Prostate gland (tissue), 2 donors: ENCODE results near the gene THSD4. TPM values are rescaled to one million over a fixed set of nuclear protein-coding genes. Genes with fewer than 3 reads are reported as not detected.
A peak's percentile ranks its signal among the peaks of the same experiment; 100 is the strongest.

Source experiments
- DNase-seq: peaks from one replicate; pipeline ENCODE4 v3.0.0-alpha.2; 2019; ENCODE audit warnings: low spot score
- H3K27ac ChIP-seq, 2 donors: fragments of 200-600 bp; sonication (generic); 2 replicates each; pipeline ENCODE4 v1.5.1; 2017 to 2019
- H3K27me3 ChIP-seq: fragments of 200-600 bp; sonication (generic); replicated peaks from 2 replicates; pipeline ENCODE4 v1.5.1; 2019; ENCODE audit not compliant: insufficient read depth
- H3K36me3 ChIP-seq, 2 donors: fragments of 200-600 bp; sonication (generic); 1 replicate in 1 of 2; 2 replicates in 1 of 2; pipeline versions ENCODE4 v1.5.1 to v1.8.1; 2017 to 2019
- H3K4me1 ChIP-seq: fragments of 200-600 bp; sonication (generic); replicated peaks from 2 replicates; pipeline ENCODE4 v1.5.1; 2019
- H3K4me3 ChIP-seq, 2 donors: fragments of 200-600 bp; sonication (generic); 2 replicates each; pipeline ENCODE4 v1.5.1; 2017 to 2019
- H3K9me3 ChIP-seq: fragments of 200-600 bp; sonication (generic); 2 replicates; pipeline ENCODE4 v1.5.1; 2017
- CTCF ChIP-seq, 4 experiments: fragments of 200-600 bp in 2 of 4; fragments of 450-650 bp in 2 of 4; sonication (generic) in 2 of 4; IDR thresholded peaks; 1 replicate in 3 of 4; 2 replicates in 1 of 4; pipeline ENCODE4 v1.5.1; 2016 to 2019; ENCODE audit warnings: antibody characterized with exemption in 4 of 4, mild to moderate bottlenecking in 2 of 4, moderate library complexity in 2 of 4
- POLR2A ChIP-seq: fragments of 450-650 bp; IDR thresholded peaks from one replicate; pipeline ENCODE4 v1.6.1; 2016; ENCODE audit warnings: antibody characterized with exemption, mild to moderate bottlenecking
- POLR2AphosphoS5 ChIP-seq: sonication (generic); formaldehyde crosslinking; IDR thresholded peaks from one replicate; pipeline ENCODE4 v1.6.1; 2017; ENCODE audit warnings: antibody characterized with exemption
- WGBS: methylation state at CpG from one replicate; pipeline ENCODE4 v1.1.5; 2018; 5-methylcytosine and 5-hydroxymethylcytosine counted together
- intact Hi-C: fragments of 100-400 bp; cut with DNase I; formaldehyde crosslinking; loops from one replicate; pipeline ENCODE4 v1.14.2; 2022
- total RNA-seq, 2 donors: library from RNA; depleted of rRNA; stranded (reverse); fragments of >200 nt; gene quantifications; one replicate each; pipeline ENCODE4 v1.1.0, GENCODE V29; 2016

THSD4 gene
- total RNA-seq, 2 donors from 2014 or later = 84.1 to 223 TPM

DNA sequence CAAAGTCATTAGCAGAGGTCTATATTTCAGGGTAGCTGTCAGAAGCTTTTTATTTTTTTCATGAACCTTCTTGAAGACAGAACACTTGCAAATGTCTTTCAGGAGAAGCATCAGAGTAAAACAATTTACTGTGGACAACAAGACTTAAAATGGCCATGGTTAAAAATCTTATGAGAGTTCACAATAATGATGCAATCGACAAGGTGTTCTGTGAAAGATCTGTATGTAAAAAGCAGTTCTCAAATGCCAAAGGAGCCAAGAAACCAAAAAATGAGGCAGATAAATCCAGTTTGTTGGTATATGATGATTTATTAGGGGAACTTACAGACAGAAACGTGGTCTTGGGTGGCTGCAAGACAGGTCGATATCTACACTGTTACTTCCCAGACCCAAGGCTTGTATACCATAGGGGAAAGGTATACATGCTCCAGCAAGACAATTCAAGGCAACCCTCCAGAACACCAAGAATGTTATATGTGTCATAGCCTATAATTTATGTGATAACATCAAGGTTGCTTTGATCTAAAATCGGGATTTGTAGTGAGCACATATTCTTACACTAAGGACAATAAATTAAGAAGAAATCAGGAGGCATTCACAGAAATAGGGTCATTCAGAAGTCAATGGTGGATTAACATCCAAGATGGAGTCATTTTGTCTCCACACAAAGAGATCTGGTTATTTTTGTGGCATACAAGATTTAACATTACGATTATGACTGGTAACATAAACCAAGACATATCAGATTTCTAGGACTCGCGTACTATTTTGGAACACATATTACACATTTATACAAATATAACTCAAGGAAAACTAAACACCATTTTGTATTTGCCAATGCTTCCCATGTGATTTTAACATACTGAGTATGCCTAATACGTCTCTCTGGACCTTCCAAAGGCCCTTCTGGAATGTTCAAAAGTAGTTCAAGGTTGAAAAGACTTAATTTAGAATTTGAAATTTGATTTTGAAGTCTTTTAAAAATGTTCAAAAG lies 316.4 kb downstream of the THSD4 start:
- no peak for DNase-seq
- 28% methylated on average over 8 of the region's 8 CpGs for WGBS
- Histone ChIP-seq H3K4me1 (peaks cover 4% of the 10 kb centered on the region), H3K27me3 (no peaks in the 10 kb centered on the region), H3K27ac (peak overlapping the region in 1 of 2 donors; percentile 19), H3K9me3 (no peaks in the 10 kb centered on the region), H3K4me3 (no peak overlapping the region), H3K36me3 (no peaks in the 10 kb centered on the region)
- TF ChIP-seq POLR2A (no peak), POLR2AphosphoS5 (no peak), CTCF (IDR thresholded peaks at IDR 0.05) (no peak)
- intact Hi-C loops = no loop called here

GRCh38 chr15:71433402-71433801 lies 318.1 kb downstream of the THSD4 start:
- Histone ChIP-seq H3K27ac (no peak overlapping the region), H3K4me1 (peaks cover 4% of the 10 kb centered on the region), H3K27me3 (no peaks in the 10 kb centered on the region), H3K36me3 (no peaks in the 10 kb centered on the region), H3K9me3 (no peaks in the 10 kb centered on the region), H3K4me3 (no peak overlapping the region)
- TF ChIP-seq CTCF (IDR thresholded peaks at IDR 0.05) = no peak
- no peak for TF ChIP-seq POLR2A
- no peak for TF ChIP-seq POLR2AphosphoS5
- WGBS = 78% methylated on average over 1 of the region's 1 CpG
- DNase-seq = no peak
- intact Hi-C loops = no loop called here

- intact Hi-C loops = no loop called here
- Histone ChIP-seq H3K4me3 (no peak overlapping the region), H3K36me3 (no peaks in the 10 kb centered on the region), H3K9me3 (no peaks in the 10 kb centered on the region), H3K27ac (peak overlapping the region in 1 of 2 donors; percentile 7), H3K4me1 (peaks cover 4% of the 10 kb centered on the region), H3K27me3 (no peaks in the 10 kb centered on the region)
- WGBS = 71% methylated on average over 2 of the region's 2 CpGs
- no peak for DNase-seq
- TF ChIP-seq CTCF (IDR thresholded peaks at IDR 0.05) (no peak), POLR2AphosphoS5 (no peak), POLR2A (no peak)
These were observed 319.5 kb downstream of the THSD4 start for GRCh38 chr15:71434774-71435173.

DNA sequence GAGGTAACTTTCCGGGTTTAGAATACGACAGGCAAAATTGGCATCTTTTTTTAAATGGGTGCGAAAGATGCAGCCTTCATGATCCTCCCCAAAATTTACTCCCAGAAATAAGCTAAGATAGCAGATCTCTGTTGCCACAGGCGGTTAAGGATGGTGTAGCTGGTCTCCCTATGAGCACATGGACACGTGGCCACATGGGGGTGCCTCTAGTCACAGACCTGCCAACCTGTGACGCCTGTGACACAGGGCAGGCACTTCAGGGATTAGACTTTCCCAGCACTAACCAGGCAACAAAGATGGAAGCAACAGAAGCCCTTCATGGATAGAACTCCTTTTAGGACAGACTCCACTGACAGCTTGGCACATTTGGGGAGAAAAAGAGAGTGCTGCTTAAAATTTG lies 320.3 kb downstream of the THSD4 start:
- Histone ChIP-seq H3K9me3 (no peaks in the 10 kb centered on the region), H3K4me1 (peaks cover 4% of the 10 kb centered on the region), H3K27me3 (no peaks in the 10 kb centered on the region), H3K27ac (peak overlapping the region in 1 of 2 donors; percentile 7), H3K4me3 (no peak overlapping the region), H3K36me3 (no peaks in the 10 kb centered on the region)
- no peak for DNase-seq
- TF ChIP-seq CTCF (IDR thresholded peaks at IDR 0.05) (no peak), POLR2AphosphoS5 (no peak), POLR2A (no peak)
- intact Hi-C loops = no loop called here
- WGBS = 46% methylated on average over 6 of the region's 6 CpGs

DNA sequence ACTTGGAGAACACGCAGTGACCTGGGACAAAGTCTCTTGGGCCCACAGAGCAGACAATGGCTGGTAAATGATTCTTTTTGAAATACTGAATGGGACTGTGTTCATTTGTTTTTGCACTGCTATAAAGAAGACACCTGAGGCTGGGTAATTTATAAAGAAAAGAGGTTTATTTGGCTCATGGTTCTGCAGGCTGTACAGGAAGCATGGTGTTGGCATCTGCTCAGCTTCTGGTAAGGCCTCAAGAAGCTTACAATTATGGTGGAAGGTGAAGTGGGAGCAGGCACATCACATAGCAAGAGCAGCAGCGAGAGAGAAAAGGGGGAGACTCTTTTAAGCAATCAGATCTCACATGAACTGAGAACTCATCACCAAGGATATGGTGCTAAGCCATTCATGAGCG lies 321.6 kb downstream of the THSD4 start:
- no peak for TF ChIP-seq POLR2A
- no peak for TF ChIP-seq POLR2AphosphoS5
- no peak for TF ChIP-seq CTCF (IDR thresholded peaks at IDR 0.05)
- no peak for DNase-seq
- no peak overlapping the region for H3K4me3 ChIP-seq
- WGBS = 93% methylated on average over 3 of the region's 3 CpGs
- H3K4me1 ChIP-seq = peaks cover 1% of the 10 kb centered on the region
- no peaks in the 10 kb centered on the region for H3K27me3 ChIP-seq
- intact Hi-C loops = no loop called here
- no peak overlapping the region for H3K27ac ChIP-seq
- H3K36me3 ChIP-seq = no peaks in the 10 kb centered on the region
- no peaks in the 10 kb centered on the region for H3K9me3 ChIP-seq
